HL-60 (cell line): ENCODE results near the gene INPP5B.

ENCODE experiments used
- DNase-seq, 2 experiments: peaks; one replicate each; pipeline ENCODE4 v3.0.0-alpha.2; 2010 to 2020; ENCODE audit warnings: low read depth in 1 of 2, low spot score in 1 of 2
- H3K27ac ChIP-seq: fragments of 250-450 bp; sonication (Bioruptor Pico); replicated peaks from 2 replicates; pipeline ENCODE4 v1.5.1; 2020; ENCODE audit warnings: mild to moderate bottlenecking, moderate library complexity
- H3K27me3 ChIP-seq: fragments of 250-450 bp; sonication (Bioruptor Pico); 2 replicates; pipeline ENCODE4 v1.5.1; 2021; ENCODE audit warnings: mild to moderate bottlenecking, moderate library complexity; ENCODE audit not compliant: insufficient read depth, poor library complexity, severe bottlenecking
- H3K4me3 ChIP-seq: replicated peaks from 2 replicates; pipeline ENCODE4 v1.5.1; 2011; ENCODE audit warnings: mild to moderate bottlenecking, control low read depth, low read length; ENCODE audit not compliant: insufficient read depth
- CTCF ChIP-seq: IDR thresholded peaks from one replicate; pipeline ENCODE4 v1.5.1; 2011; ENCODE audit warnings: low read length, control low read depth, inconsistent platforms; ENCODE audit not compliant: insufficient read depth
- GABPA ChIP-seq: IDR thresholded peaks from 2 replicates; pipeline ENCODE4 v1.6.1; 2012; ENCODE audit warnings: low read depth
- POLR2AphosphoS5 ChIP-seq: IDR thresholded peaks from 2 replicates; pipeline ENCODE4 v1.6.1; 2012; ENCODE audit warnings: low read depth
- SPI1 ChIP-seq: IDR thresholded peaks from 2 replicates; pipeline ENCODE4 v1.6.1; 2012; ENCODE audit warnings: low read depth, mild to moderate bottlenecking, borderline replicate concordance
- TF ChIP-seq, protein P1 (sequence below): IDR thresholded peaks from 2 replicates; pipeline ENCODE4 v1.6.1; 2012; ENCODE audit warnings: low read depth; ENCODE audit not compliant: insufficient replicate concordance

INPP5B gene

GRCh38 chr1:37822906-37823815, 123.7 kb downstream of the INPP5B start:
- Histone ChIP-seq H3K27ac (no peak overlapping the region), H3K27me3 (no peaks in the 10 kb centered on the region), H3K4me3 (no peak overlapping the region)
- DNase-seq, result no peak
- no peak for TF ChIP-seq POLR2AphosphoS5
- TF ChIP-seq, protein P1, sequence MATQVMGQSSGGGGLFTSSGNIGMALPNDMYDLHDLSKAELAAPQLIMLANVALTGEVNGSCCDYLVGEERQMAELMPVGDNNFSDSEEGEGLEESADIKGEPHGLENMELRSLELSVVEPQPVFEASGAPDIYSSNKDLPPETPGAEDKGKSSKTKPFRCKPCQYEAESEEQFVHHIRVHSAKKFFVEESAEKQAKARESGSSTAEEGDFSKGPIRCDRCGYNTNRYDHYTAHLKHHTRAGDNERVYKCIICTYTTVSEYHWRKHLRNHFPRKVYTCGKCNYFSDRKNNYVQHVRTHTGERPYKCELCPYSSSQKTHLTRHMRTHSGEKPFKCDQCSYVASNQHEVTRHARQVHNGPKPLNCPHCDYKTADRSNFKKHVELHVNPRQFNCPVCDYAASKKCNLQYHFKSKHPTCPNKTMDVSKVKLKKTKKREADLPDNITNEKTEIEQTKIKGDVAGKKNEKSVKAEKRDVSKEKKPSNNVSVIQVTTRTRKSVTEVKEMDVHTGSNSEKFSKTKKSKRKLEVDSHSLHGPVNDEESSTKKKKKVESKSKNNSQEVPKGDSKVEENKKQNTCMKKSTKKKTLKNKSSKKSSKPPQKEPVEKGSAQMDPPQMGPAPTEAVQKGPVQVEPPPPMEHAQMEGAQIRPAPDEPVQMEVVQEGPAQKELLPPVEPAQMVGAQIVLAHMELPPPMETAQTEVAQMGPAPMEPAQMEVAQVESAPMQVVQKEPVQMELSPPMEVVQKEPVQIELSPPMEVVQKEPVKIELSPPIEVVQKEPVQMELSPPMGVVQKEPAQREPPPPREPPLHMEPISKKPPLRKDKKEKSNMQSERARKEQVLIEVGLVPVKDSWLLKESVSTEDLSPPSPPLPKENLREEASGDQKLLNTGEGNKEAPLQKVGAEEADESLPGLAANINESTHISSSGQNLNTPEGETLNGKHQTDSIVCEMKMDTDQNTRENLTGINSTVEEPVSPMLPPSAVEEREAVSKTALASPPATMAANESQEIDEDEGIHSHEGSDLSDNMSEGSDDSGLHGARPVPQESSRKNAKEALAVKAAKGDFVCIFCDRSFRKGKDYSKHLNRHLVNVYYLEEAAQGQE, result no peak
- no peak for TF ChIP-seq SPI1
- TF ChIP-seq GABPA, result no peak
- no peak for TF ChIP-seq CTCF

DNA sequence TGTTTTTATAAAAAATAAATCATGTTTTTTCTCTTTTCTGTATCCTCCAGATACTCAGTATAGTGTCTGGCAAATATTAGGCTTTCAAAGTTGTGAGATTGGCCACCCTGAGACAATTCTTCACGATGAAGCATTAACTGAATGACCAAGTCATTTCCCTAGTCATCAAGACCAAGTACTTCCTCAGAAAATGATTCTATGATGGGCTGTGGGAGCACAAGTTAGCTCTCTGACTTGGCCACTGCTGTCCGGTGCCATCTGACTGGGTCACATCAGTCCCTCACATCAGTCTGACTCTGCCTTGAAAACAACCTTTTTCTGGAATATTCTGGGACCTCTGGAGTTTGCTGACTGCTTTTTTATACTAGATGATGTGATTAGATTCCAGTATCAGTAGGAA, 125.4 kb downstream of the INPP5B start:
- DNase-seq, result no peak

GRCh38 chr1:37817481-37817880, 129.4 kb downstream of the INPP5B start:
- H3K27me3 ChIP-seq, result no peaks in the 10 kb centered on the region
- no peak overlapping the region for H3K27ac ChIP-seq
- H3K4me3 ChIP-seq, result no peak overlapping the region
- no peak for DNase-seq
- no peak for TF ChIP-seq GABPA
- TF ChIP-seq, protein P1, result no peak
- no peak for TF ChIP-seq POLR2AphosphoS5

More for the DNA sequence above, 125.4 kb downstream of the INPP5B start:
- no peak overlapping the region for H3K4me3 ChIP-seq
- no peak overlapping the region for H3K27ac ChIP-seq
- H3K27me3 ChIP-seq, result no peaks in the 10 kb centered on the region
- TF ChIP-seq, protein P1, result no peak
- TF ChIP-seq CTCF (no peak), POLR2AphosphoS5 (no peak), SPI1 (no peak), GABPA (no peak)
